ENCODE measurements around the gene KRTAP3-2.
"Not testable (repeated sequence)": the region's sequence is repeated elsewhere in the genome, so short reads cannot be mapped to it uniquely, and the experiment has no call there.

The KRTAP3-2 gene

GRCh38 chr17:40999563-40999962 lies at the start of gene KRTAP3-2:
Gene KRTAP3-2, minus strand, starts transcription at chr17:40999906. Its CDS starts 53 bp downstream, at chr17:40999853.
- in situ Hi-C loops (cut with MboI; ENCODE audit: low pct_unique_long_range_greater_than_20kb, low sequenced_read_pairs, unreplicated experiment); DNase-seq (ENCODE audit: low spot score): not testable (repeated sequence)

GRCh38 chr17:41049110-41049509 lies 49.4 kb upstream of the KRTAP3-2 start:
- in situ Hi-C loops (cut with MboI; ENCODE audit: low pct_unique_long_range_greater_than_20kb, low sequenced_read_pairs, unreplicated experiment) = no loop called here
- TF ChIP-seq CTCF (IDR thresholded peaks at IDR 0.05; ENCODE audit: extremely low read depth, insufficient read depth, missing control alignments) = no peak
- DNase-seq (ENCODE audit: low spot score) = no peak

DNA sequence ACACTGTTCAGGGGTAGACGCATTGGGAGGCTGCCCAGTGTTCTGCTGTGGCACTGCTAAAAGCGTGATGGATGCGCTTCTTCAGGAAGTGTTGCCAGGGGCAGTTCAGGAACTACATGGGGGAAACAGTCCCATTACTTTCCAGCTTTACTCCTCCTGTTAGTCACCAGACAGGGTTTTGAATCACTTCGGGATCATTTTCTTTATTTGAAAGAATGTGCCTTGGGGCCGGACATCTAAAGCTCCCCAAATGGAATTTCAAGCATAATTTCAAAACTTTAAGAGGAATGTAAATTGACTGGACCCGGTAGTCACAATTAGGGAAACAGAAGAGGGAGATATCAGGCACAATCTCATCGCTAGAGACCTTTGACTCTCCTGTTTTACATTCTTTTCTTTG lies 48.7 kb upstream of the KRTAP3-2 start:
- TF ChIP-seq CTCF (IDR thresholded peaks at IDR 0.05; ENCODE audit: extremely low read depth, insufficient read depth, missing control alignments) = no peak
- no peak for DNase-seq (ENCODE audit: low spot score)
- in situ Hi-C loops (cut with MboI; ENCODE audit: low pct_unique_long_range_greater_than_20kb, low sequenced_read_pairs, unreplicated experiment) = no loop called here

- in situ Hi-C loops (cut with MboI; ENCODE audit: low pct_unique_long_range_greater_than_20kb, low sequenced_read_pairs, unreplicated experiment) = not testable (repeated sequence)
These were observed 47.2 kb upstream of the KRTAP3-2 start, which contains the start of gene KRTAP2-1 for GRCh38 chr17:41046735-41047465. Gene KRTAP2-1, minus strand, starts transcription at chr17:41047316. Its CDS starts 49 bp downstream, at chr17:41047267.

GRCh38 chr17:41042953-41043352 lies 43.2 kb upstream of the KRTAP3-2 start:
- in situ Hi-C loops (cut with MboI; ENCODE audit: low pct_unique_long_range_greater_than_20kb, low sequenced_read_pairs, unreplicated experiment) = no loop called here
- TF ChIP-seq CTCF (IDR thresholded peaks at IDR 0.05; ENCODE audit: extremely low read depth, insufficient read depth, missing control alignments) = no peak
- DNase-seq (ENCODE audit: low spot score) = no peak

More at GRCh38 chr17:41046735-41047465, 47.2 kb upstream of the KRTAP3-2 start, which contains the start of gene KRTAP2-1:
- DNase-seq (ENCODE audit: low spot score) = not testable (repeated sequence)

DNA sequence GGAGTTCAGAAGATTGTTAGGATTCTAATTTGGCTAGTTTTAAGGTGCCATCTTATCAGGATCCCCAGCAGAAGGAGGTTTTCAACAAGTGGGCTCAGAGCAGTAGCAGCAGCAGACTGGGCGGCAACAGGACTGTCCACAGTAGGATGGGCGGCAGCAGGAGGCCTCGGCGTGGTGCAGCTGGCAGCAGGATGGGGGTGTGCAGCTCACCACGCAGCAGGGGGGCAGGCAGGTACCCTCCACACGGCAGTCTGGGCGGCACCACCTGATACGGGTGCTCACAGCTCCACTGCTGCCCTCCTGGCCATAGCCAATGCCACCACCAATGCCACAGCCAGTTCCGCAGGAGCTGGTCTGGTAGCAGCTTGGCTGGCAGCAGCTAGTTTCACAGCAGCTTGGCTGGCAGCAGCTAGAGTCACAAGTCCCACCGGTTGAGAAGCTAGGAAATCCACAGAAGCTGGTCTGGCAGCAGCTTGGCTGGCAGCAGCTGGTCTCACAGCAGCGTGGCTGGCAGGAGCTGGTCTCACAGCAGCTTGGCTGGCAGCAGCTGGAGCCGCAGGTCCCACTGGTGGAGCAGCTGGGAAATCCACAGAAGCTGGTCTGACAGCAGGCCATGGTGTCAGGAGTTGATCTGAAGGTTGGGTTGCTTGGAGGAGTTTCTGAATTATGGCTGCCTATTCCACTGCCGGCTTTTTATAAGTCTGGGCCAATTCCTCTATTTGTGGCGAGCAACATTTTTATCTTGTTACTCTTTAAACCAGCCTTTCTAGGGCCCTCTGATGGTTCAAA lies 41.3 kb upstream of the KRTAP3-2 start, which contains the start of gene KRTAP1-1:
Gene KRTAP1-1 (minus strand): TSS at position 668 of the 789 bp plus-strand sequence. CDS start 53 bp downstream, at position 615.
- DNase-seq (ENCODE audit: low spot score); in situ Hi-C loops (cut with MboI; ENCODE audit: low pct_unique_long_range_greater_than_20kb, low sequenced_read_pairs, unreplicated experiment): not testable (repeated sequence)

- no peak for TF ChIP-seq CTCF (IDR thresholded peaks at IDR 0.05; ENCODE audit: extremely low read depth, insufficient read depth, missing control alignments)
- in situ Hi-C loops (cut with MboI; ENCODE audit: low pct_unique_long_range_greater_than_20kb, low sequenced_read_pairs, unreplicated experiment) = no loop called here
- DNase-seq (ENCODE audit: low spot score) = no peak
These were observed 38.2 kb upstream of the KRTAP3-2 start for GRCh38 chr17:41037853-41038350.

DNA sequence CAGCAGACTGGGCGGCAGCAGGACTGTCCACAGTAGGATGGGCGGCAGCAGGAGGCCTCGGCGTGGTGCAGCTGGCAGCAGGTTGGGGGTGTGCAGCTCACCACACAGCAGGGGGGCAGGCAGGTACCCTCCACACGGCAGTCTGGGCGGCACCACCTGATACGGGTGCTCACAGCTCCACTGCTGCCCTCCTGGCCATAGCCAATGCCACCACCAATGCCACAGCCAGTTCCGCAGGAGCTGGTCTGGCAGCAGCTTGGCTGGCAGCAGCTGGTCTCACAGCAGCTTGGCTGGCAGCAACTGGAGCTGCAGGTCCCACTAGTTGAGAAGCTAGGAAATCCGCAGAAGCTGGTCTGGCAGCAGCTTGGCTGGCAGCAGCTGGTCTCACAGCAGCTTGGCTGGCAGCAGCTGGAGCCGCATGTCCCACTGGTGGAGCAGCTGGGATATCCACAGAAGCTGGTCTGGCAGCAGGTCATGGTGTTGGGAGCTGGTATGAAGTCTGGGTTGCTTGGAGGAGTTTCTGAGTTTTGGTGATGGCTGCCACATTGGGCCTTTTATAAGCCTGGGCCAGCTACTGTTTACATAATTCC lies 34.7 kb upstream of the KRTAP3-2 start, which contains the start of gene KRTAP1-3:
Gene KRTAP1-3 (minus strand): TSS at position 529 of the 590 bp plus-strand sequence. CDS start 53 bp downstream, at position 476.
- in situ Hi-C loops (cut with MboI; ENCODE audit: low pct_unique_long_range_greater_than_20kb, low sequenced_read_pairs, unreplicated experiment) = not testable (repeated sequence)

More for the DNA sequence above, 34.7 kb upstream of the KRTAP3-2 start, which contains the start of gene KRTAP1-3:
- not testable (repeated sequence) for DNase-seq (ENCODE audit: low spot score)
